GM19328 (cell line): ENCODE measurements around the gene CUBN.

Source experiments
- ATAC-seq: cut with Tn5 transposase; IDR thresholded peaks from one replicate; pipeline ENCODE4 v1.9.1; 2021; ENCODE audit warnings: mild to moderate bottlenecking, moderate library complexity; ENCODE audit not compliant: unreplicated experiment

Gene CUBN

DNA sequence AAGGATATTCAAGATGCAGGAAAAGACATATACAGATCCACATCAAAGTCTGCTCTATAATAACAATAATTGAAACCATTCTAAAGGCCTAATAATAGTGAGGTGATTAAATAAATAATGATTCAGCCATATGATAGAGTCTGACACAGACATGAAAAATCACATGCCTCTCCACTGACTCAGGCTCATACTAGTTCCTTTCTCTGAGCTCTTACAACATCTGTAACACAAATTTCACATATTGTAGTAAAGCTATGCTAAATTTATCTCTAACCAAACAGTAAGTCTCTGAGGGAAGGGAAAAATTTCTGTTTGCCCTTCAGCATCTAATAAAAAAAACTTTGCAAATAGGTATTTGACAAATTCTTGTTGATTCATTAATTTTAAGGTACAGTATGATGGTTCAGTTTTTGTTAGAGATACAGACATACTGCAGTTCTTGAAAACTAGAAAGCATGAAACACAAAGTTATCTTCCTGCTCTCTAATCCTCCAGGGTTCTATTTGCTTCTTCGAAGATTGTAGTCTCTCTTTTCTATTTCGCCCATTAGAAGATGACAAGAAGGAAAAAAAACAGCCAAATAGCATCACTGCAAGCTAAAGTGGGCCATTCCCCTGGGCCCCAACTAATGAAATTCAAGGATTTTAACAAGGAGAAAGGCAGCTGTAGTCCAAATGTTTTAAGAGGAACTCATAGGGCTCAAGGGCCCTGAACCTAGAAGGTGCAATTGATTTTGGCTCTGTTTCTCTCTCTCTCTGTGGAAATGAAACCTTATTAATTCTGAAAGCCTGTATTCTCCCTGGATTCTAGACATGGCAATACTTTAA lies 53.9 kb downstream of the CUBN start:
- no peak for ATAC-seq

DNA sequence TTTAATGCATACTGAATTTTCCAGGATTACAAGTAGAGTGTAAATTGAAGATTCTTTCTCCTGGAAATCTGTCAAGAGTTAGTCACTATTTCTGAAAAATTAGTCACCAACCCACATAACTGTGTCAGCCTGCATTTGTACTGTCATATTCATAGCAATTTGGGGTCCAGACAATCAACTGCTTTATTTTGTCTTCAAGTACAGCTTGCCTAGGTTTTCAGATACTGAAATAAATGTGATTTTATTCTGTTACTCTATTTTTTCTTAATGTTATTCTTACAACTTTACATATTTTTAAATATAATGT lies 55.1 kb downstream of the CUBN start:
- ATAC-seq, result no peak

DNA sequence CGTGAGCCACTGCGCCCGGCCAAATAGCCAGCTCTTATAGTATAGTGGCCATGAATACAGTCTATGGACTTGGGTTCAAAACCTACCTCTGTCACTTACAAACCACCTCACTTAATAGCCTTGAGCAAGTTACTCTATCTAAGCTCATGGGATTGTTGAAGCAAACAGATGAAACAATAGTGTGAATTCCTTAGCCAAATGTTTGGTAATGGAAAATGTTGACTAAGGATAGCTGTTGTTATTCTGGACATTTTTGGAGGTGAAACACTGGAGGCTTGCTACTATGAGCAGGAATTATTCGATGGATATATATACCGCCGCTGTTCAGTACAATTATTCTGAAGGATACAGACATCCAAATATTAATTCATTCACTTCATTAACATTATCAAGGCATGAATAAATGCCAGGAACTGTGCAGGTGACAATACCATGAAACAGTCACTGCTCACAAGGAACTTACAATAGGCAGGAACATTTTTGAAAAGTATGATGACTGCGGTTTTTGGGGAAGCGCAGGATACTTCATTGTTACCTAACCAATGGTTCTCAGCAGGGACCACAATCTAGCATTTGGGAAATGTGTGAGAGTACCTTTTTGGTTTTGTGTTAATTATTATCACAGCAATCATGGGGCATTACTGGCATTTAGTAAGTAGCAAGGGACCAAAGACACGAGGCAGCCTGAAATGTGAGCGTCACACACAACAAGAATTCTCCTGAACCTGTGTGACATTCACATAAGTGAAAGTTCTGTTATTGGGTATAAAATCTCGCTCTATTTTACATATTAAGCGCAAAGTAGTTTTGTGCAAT lies 55.7 kb downstream of the CUBN start:
- ATAC-seq, result no peak

DNA sequence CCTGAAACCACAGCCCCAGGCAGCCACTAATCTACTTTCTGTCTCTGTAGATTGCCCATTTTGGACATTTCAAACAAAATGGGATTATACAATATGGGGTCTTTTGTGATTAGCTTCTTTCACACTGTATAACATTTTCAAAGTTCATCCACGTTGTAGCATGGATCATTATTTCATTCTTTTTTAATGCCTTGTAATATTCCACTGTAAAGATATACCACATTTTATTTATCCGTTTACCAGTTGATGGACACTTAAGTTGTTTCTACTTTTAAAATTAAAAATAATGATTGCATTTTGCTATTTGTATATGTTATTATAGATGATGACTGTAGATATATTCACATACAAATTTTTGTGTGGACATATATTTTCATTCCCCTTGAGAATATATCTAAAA lies 60.7 kb downstream of the CUBN start:
- no peak for ATAC-seq

DNA sequence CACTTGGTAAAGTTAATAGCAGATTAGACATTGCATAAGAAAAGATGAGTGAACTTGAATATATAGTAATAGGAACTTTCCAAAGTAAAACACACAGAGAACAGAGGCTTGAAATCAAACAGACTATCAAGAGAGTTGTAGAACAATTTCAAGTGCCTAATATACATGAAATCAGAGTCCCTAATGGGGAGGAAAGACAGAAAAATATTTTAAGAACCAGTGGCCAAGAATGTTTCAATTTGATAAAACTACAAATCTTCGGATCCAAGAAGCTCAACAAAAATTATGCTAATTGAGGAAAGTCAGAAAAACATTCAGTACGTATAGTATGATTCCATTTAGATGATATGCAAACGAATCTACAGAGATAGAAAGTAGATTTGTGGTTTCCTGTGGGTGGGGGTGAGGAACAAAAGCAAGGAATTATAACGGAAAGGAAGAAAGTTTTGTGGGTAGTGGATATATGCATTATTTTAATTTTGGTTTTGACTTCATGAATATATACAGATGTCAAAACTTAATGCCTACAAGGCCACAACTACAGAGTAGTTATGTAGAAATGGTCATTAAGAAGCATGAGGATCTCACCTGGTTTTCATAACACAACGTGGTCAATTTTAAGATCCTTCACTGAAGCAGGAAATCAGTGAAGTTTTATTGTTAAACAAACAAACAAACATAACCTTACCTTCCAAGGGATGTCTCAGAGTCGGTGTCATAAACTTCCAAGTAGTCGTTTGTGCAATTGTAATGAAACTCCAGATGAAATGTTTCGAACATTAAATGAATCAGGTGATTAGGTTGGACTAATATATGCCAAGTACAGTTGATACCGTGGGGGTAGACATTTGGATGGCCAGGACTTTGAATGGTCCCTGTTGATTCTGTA lies 62.0 kb downstream of the CUBN start:
- no peak for ATAC-seq

DNA sequence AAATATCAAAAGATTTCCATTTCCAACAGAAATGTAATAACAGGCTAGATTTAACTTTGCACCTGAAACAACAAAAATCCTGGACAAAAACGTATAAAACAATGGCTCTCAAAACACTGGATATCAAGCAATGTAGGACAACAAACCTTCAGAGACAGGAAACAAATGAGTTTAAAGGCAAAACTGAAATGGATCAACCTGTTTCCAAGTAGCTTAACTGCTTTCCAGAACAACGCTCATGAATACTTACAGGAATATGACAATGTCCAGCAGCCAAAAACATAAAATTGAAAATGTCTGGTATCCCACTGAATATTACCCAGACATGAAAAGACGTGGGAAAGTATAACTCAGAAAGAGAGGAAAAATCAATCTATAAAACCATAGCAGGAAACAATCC lies 62.8 kb downstream of the CUBN start:
- no peak for ATAC-seq

DNA sequence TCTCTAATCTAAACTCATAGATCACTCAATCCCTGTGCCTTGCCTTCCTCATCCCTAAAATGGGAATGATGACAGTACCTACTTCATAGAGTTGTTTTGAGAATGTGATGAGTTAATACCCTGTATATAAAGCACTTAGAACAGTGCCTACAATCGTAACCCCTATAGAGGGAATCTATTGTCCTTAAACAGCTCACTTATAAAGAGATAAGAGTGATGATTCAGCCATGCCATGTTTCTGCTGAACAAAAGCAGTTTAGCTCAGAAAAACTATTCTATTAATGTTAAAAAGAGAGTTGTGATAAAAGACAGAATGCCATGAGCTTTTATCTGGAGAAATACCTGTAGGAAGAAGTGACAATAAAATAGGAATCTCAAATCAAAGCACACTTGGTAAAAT lies 63.6 kb downstream of the CUBN start:
- ATAC-seq, result no peak

DNA sequence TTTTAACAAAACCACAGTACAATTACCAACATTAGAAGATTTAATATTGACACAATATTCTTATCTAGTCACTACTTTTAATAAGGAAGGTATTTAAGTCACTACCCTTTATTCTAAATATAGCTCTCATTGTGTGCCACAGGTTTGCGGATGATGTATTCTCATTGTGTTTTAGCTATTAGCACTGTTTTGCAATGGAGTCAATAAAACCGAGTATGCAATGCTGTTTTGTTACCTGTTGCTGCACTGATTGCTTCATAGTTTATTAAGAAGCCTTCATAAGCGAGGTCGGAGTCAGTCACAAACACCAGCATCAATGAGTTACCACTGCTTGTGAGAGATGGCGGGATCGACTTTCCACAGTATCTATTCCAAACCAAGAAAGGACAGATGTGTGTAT lies 64.3 kb downstream of the CUBN start:
- ATAC-seq, result no peak

DNA sequence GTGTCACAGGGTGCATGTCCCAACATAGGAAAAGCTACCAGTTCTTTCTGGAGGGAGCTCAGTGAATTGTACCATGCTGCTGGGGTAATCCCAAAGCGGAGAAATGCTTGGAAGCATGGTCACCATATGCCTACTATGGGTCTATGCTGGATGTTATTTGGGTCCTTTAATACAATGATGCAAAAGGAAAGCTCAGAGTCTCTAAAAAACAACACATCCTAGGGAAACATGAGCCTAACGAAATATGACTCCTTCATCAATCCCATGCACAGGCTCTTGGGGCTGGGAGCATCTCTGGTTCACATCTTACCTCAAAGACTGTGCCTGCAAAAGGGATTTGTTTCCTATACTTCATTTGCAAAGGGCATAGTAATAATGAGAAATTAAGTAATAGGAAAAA lies 65.2 kb downstream of the CUBN start:
- no peak for ATAC-seq

DNA sequence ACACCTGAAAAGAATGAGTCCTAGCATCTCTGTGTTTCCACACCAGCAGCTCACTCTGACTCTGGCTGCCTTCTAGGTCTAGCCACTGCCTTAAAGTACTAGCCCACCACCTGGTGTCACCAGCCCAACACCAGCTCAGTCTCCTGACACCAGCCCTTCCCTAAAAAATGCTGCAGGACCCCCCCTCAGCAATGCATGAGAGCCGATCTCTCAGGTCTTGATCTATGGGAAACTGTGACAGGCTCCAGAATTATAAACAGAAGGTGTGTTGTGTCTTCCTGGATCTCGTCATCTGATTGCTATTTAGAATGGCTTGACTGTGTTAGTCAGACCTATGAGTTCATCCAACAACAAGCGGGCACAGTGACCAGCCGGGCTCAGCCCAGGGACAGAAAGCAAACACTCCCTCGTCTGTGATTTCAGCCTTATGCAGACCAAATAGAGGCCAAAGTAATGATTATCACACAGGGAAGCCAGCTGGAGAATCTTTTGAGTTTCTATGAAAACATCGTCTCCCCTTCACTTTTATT lies 66.6 kb downstream of the CUBN start:
- ATAC-seq, result no peak

DNA sequence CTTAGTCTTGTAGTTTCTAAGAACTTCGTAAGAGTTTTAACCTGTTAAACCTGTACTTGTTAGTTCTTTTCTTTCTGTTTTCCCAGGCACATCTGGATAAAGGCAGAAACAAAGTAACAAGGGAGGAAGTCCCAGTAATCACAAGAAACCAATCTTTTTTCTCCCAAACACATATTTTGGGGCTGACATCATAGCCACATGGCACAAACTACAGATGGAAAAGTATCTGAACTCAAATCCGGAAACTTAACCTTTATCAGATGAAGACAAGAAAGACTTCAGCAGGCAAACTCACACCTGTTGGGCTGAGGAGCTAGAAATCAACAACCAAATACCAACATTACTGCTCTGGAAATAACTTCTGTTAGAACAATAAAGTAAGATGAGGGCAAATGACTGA lies 67.1 kb downstream of the CUBN start:
- no peak for ATAC-seq

DNA sequence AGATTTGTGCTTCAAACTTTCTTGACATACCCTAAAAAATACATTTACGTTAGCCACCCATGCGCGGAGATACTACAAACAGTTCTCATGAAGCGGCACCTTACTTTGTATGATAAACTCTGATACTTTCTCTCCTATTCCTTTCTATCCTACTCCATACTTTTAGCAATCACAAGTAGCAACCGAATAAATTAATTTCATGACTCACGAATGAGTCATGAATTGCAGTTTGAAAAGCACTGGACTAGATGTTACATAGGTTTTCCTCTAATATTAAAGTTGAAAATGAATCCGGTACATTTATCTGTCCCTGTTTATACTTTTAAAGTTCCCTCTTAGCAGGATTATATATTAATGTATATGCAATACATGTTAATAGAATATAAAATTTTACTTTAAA lies 67.6 kb downstream of the CUBN start:
- ATAC-seq, result no peak

DNA sequence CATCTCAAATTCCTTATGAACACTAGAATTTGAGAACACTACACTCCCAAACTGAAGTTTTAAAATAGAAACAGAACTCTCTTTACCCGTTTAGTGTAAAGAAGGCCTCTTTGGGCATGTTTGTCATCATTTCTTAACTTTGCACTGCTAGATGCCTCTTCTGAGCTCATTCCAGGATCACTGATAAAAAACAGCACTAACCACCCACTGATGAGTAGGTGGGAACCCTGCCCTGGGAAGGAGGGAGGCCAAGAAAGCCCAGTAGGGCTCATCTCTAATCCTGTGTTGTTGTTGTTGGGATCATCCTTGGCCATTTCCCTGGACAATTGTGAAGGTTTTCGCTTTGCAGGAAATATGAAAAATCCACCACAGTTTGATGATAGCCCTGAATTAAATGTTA lies 68.2 kb downstream of the CUBN start:
- no peak for ATAC-seq

DNA sequence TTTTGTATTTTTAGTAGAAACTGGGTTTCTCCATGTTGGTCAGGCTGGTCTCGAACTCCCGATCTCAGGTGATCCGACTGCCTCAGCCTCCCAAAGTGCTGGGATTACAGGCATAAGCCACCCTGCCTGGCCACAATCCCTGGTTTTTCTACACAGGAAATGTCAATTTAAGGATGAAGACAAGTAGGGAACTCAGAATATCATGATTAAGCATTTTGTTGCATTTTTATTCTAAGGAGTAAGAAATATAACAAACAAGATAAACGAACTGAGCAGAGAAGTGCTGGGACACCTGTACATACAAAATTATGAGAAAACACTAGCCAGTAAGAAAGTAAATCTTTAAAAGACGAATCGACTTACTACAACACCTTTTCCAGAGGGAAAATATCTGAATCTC lies 69.3 kb downstream of the CUBN start:
- ATAC-seq, result no peak

DNA sequence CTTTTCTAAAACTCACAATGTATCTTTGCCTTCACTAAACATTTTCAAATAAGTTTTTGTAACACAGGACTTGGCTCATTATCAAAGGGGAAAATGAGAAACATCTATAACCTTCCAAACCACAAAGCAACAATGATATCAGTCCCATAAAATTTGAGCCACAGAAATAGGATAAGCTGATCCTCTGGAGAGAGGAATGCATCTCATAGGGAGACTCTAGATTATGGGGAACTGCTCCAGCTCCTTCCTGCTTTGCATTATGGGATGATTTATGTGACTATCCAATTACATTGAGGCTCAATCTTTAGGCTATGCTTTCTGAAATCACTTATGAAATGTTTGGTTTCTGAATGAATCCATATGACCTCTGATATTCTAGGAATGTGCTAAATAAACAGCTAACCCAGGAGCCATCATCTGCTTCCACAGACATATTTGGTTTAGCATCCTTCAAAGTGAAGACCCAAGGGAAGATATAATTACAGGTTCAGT lies 70.4 kb downstream of the CUBN start:
- ATAC-seq, result no peak

DNA sequence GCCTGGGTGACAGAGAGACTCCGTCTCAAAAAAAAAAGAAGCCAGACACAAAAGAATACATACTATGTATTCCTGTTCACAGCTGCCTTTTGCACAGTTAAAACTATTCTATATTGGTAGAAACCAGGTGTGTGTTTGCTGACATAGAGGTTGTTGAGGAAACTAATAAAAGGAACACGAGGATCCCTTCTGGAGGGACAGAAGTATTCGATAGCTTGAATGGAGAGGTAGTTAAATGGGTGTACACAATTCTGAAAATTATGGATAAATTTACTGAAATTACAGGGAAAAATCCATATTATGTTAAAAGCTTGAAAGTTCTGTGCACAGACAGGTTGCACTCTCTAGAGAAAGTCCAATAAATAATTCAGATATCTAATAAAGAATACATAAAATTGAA lies 71.5 kb downstream of the CUBN start:
- ATAC-seq, result no peak

DNA sequence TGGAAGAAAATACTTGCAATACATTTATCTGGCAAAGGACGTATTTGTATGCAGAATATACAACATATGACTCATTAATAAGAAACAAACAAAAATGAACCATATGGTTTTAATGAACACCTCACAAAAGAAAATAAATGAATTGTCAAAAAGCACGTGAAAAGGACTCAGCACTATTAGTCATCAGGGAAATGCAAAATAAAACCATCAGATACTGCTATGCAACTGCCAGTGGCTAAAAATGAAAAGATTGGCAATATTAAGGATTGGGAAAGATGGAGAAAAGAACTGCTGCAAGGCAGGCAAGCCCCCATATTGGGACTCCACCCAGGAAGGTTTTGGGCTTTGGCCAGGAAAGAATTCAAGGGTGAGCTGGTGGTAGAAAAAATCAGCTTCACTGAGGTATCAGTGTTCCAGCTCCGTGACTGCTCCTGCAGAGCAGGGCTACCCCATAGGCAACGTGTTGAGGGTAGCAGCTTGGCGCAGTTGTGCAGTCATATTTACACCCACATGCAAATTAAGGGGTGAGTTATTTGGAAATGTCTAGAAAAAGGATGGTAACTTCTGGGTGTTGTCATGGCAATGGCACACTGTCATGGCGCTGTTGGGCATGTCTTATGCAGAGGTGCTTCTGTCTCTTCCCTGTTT lies 72.7 kb downstream of the CUBN start:
- no peak for ATAC-seq

DNA sequence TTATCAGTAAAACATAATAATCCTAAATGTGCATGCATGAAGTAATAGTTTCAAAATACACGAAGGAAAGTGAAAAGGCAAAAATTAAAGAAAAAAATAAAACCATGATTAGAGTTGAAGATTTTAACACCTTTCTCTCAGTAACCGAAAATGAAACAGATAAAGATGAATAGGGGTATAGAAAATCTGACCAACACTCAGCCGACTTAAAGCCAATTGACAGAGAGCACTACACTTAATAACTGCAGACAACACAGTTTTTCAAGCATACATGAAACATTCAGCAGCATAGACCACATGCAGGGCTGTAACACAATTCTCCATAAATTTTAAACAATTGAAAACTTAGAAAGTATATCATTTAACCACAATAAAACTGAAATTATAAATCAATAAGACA lies 76.1 kb downstream of the CUBN start:
- no peak for ATAC-seq

DNA sequence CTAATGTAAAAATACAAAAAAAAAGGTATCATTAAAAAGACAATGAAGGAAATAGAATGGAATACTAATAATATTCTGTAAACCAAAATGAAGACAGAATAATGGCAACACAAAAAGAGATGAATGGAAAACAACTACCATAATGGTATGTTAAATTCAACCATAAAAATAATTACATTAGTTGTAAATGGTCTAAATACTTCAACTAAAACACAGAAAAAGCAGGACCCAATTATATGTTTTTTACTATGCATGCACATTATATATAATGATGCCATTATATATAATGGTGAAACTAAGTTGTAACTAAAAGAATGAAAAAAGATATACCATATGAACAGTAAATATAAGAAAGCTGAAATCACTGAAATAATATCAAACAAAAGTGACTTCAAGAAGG lies 76.5 kb downstream of the CUBN start:
- ATAC-seq, result no peak

DNA sequence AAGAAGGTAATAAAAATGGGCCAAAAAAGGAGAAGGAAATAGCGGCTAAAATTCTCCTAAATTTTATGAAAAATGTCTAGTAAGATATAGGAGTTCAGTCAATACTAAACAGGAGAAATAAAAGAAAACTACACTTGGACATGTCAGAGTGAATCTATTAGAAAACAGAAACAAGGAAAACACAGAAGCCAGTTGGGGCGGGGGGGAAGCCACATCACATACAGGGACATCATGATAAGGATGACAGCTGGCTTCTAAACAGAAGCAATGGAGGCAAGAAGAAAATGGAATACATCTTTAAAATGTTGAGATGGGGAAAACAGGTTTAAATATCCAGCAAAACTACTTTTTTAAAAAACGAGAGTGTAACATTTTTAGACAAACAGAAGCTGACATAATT lies 77.8 kb downstream of the CUBN start:
- ATAC-seq, result no peak

DNA sequence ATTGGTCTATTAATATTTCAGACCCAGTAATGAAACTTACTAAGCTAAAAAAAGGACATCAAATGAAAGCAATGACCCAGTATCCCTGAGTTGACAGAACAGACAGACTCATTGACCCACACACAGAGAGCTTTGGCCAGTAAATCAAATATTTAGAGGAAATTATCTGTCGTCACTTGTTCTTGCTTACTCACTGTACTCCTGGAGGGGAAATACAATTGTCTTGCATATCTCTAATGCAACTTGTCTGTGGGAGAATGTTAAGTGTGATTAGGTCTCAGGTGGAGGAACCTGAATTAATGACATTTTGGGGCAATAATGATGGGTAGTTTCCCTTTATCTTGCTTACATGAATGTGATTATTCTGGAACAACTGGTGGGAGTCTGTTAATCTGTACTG lies 80.4 kb downstream of the CUBN start:
- ATAC-seq, result no peak
